Adrenal gland (tissue), 5 donors: ENCODE results near the gene RNF227.

Experiments used
- POLR2A ChIP-seq, 2 donors: fragments of 450-650 bp; IDR thresholded peaks; one replicate each; pipeline ENCODE4 v1.6.1; 2017; ENCODE audit warnings: antibody characterized with exemption in 2 of 2, mild to moderate bottlenecking in 2 of 2, moderate library complexity in 1 of 2
- TF ChIP-seq, protein P1 (sequence below), 6 experiments: fragments of 450-650 bp in 4 of 6; fragments of 200-600 bp in 2 of 6; sonication (generic) in 1 of 6; IDR thresholded peaks; 1 replicate in 5 of 6; 2 replicates in 1 of 6; pipeline versions ENCODE4 v1.5.1 to v1.8.0; 2016 to 2021; ENCODE audit warnings: antibody characterized with exemption in 6 of 6, mild to moderate bottlenecking in 2 of 6, moderate library complexity in 1 of 6
- donor health status: DM: no; HTN: no; CAD: no.

DNA sequence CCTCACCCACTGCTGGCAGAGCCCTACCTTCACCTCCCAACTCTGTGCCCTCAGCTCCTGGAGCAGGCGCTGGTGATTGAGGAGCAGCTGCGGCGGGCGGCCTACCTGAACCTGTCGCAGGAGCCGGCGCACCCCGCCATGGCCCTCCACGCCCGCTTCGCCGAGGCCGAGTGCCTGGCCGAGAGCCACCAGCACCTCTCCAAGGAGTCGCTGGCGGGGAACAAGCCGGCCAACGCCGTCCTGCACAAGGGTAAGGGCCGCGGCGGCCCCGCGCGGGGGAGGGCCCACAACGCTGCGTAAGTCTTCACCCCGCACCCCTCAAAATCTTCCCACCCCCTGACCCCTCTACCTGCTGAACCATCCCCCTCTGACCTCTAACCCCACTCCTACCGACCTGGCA, 7.0 kb downstream of the RNF227 start:
- no peak for TF ChIP-seq POLR2A (IDR thresholded peaks at IDR 0.05)
- TF ChIP-seq, protein P1, sequence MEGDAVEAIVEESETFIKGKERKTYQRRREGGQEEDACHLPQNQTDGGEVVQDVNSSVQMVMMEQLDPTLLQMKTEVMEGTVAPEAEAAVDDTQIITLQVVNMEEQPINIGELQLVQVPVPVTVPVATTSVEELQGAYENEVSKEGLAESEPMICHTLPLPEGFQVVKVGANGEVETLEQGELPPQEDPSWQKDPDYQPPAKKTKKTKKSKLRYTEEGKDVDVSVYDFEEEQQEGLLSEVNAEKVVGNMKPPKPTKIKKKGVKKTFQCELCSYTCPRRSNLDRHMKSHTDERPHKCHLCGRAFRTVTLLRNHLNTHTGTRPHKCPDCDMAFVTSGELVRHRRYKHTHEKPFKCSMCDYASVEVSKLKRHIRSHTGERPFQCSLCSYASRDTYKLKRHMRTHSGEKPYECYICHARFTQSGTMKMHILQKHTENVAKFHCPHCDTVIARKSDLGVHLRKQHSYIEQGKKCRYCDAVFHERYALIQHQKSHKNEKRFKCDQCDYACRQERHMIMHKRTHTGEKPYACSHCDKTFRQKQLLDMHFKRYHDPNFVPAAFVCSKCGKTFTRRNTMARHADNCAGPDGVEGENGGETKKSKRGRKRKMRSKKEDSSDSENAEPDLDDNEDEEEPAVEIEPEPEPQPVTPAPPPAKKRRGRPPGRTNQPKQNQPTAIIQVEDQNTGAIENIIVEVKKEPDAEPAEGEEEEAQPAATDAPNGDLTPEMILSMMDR (IDR thresholded peaks at IDR 0.05): no peak
